Measurements from ENCODE around the gene MYOM1.
"Not testable (repeated sequence)": the region's sequence is repeated elsewhere in the genome, so short reads cannot be mapped to it uniquely, and the experiment has no call there.

Gene MYOM1

DNA sequence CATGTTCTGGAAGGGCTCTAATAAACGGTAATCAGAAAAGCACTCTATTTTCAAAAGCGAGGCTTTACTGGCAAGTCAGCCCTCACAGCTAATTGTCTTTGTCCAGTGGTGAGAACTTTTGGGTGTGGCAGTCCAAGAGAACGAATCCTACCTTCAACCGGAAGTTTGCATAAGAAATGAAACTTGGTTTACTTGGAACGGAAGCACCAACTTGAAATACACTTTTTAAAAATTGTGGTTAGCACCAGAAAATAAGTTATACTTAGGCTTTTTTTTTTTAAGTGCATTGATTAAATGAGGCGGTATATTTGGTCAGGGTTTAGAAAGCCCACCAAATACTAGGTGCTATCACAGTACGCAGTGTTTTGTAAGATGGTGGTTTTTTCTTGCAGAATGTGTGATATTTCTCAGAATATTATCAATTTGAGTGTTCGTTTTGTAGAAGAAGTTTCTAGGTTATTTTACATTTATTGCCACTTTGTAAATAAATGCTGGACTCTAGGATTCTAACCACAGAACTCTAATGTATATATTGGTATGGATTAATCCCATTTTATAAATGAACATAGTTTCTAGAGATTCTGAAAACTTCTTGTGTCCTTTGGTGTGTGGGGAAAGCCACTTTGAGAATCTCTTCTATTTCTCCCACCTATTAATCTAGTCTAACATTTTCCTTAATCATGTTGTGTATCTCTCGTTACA lies 29.0 kb upstream of the MYOM1 start:
- DNase-seq: no peak

DNA sequence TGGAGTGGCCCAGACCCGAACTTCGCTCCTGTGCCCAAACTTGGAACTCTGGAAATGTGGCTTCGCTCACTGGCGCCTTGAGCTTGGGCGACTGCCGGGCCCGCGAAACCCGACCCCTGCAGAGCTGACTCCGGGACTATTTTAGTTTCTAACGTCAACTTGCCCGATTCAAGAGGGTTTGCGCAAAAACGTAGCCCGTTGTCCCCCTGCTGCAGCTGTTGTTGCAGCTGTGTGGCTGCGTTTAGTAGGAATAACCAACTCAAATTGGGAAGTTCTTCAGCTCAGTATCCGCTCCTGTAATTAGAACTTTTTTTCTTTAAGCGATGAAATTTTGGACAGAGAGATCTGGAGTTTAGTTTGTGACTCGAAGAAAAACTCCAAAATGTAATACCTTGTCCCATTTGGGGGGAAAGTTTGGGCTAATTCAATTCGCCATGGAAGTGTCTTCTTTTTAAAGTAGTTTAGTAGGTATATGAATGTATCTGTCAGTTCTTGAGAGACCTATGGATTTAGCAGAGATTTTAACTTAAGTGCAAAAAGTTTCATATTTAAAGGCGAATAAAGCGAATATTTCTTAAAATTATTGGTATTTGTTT lies 28.4 kb upstream of the MYOM1 start:
- peak in 1 of 2 donors; percentile 28 for DNase-seq

DNA sequence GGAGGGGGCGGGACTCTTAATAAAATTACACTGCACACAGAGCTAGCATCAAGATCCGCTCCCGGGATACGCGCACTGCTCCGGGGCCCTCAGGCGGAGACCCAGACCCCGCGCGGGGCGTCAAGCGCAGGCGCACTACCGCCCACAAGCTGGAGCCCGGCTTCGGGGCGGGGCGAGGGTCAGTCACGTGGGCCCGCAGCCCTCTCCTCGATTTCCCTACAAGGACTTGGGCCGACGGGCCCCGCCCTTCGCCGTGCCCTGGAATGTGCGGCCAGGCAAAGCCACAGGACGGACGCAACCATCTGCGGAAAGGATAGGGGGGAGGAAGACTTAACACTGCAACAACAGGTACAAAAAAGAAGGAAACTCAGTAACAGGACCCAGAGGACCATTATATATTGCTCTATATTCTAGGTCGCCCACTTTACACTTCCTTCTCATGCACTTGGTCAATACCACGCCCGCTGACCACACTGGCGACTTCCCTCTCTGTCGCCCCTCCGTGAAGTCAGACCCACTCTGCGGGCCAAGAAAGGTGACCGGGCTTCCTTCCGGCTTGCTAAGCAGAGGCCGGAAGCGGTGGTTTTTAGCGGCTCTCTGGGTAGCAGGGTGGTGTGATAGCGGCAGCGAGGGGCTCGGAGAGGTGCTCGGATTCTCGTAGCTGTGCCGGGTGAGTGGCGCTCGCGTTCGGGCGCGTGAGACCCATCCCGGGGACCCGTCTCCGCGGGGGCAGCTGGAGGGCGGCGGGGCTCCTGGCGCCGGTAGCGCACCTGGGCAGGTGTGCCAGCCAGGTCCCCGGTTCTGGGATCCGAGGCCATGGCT lies 27.7 kb upstream of the MYOM1 start, which contains the start of gene MYL12A:
Gene MYL12A, plus strand, starts transcription at position 562 of the 822 bp plus-strand sequence. CDS start 5,447 bp downstream, outside the sequence.
- DNase-seq: peak; percentile 87 to 89

DNA sequence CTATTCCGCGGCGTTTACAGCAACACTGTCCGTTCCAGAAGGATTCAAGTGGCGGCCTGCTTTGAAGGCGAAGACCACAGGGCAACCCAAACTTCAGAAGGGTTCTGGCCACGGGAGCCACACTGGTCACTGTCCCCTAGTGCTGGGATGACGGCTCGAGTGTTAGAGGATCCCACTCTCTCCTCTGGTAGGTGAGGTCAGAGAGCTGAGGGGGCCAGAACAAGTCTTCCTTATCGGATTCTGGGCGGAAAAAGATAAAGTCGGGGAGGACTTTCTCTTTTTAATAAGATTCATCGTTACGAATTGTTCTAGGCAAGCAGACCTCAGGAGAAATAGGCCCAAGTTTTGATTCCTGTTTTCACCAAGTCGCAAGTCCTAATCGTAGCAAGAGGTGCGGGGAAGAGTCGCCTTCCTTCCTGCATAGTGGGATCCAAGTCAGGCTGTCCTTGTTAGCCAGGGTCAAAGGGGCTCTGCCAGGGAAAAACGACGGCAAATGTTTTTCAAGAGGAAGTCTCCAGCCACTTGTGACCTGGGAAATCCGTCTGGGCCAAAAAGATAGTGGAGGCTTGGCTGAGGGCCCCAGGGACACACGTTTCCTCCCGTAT lies 27.0 kb upstream of the MYOM1 start:
- peak; percentile 15 to 56 for DNase-seq

DNA sequence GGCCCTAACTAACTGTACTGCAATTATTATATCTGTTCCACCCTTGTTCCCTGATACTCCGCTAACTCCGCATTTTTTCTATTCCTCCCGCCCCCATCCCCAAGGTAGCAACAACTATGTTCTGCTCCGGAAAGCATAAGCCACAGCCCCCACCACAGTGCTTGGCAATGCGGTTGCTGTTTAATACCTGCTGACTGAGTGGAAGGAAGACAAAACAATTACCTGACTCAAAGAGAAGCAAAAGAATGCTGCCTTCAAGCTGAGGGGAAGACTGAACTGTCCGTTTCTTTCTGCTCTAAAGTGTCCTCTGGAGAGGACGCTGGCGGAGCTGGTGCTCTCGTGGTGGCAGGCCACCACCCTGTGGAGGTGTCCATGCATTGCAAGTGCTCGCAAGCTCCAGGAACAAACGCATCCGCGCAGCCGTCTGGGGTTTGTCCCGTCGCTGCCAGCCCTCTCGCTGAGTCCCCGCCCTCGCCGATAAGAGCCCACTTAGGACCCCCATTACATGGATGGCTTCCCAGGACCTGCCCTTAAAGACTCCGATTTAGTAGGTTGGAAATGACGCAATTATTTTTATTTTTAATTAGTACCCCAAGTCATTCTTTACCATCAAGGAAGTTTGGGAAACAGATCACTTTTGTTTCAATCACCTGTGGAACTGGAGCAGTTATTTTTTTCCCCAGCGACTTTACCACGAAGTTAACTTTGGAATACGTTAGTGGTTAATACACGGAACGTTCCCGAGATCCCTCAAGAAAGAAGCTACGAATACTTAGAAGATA lies 26.3 kb upstream of the MYOM1 start:
- peak; percentile 65 to 88 for DNase-seq

DNA sequence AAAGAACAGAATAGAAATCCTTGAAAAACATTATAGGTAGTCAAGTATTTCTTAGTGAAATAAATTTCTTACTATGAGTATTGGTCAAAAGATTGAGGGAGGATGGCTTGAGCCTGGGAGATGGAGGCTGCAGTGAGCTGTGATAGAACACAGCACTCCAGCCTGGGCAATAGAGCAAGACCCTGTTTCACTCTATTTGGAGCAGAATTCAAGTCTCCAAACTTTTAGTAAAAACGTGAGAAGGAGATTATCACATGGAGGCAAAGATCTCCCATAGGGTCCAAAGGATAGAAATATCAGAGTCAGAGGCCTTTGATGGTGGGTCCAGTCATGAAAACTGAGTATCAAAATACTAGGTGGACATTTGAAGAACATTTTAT lies 25.4 kb upstream of the MYOM1 start:
- DNase-seq: no peak

DNA sequence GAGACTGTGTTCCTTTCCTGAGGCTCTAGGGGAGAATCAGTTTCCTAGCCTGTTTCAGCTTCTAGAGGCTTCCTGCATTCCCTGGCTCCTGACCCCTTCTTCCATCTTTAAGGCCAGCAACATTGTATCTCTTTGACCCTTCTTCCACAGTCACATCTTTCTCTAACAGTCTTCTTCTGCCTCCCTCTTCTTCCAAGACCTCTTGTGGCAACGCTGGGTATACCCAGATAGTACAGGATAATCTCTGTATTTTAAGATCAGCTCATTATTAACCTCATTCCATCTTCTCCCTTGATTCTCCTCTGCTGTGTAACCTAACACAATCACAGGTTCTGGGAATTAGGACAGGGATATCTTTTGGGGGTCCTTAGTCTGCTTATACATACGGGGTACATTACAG lies 19.0 kb upstream of the MYOM1 start:
- no peak for DNase-seq

DNA sequence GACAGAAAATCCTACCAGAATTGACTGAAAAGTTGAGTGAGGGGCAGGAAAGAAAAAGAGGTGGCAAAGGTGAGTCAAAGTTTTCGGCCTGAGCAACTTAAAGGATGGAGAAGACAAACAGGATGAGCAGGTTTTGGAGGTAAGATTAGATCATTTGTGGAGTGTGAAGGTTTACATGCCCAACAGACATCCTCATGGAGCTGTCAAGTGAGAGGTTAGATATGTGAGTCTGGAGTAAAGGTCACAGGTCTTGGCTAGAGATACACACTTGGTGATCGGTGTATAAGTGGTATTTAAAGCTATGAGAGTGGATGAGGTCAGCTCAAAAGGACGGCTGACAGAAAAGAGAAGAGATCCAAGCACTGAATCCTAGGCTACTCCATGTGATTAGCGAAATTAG lies 16.7 kb upstream of the MYOM1 start:
- no peak for DNase-seq

DNA sequence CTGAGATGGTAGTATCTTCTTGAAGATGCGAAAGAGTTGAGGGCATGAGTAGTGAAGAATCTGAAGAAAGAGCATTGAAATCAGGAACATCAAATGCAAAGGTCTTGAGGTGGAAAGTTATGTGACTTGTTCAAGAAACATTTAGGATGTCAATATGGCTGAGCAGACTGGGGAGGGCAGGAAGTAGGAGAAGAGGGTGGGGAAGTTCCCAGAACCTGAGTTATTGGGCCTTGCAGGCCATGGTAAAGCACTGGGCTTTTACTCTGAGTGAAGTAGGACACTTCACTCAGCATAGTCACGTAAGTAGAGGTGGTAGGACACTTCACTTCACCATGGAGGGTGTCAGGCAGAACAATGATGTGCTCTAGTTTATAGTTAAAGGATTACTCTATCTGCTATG lies 16.1 kb upstream of the MYOM1 start:
- DNase-seq: no peak

DNA sequence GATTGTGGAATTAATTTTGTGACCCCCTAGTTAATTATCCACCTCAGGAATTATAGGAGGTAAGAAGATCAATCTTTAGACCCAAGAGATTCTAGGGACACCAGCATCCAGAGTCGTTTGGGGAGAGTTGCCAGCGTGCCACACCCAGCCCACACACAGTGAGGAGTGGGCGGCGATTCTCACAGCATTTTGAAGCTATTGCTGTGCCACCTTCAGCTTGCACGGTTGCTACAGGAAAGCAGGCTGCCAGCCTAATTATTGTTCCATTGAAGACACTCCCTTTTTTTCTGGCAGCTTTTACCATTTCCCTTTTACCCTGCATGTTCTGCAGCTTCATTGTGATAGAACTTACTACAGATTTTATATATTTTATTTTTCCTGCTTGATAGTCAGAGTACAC lies 14.7 kb upstream of the MYOM1 start:
- DNase-seq: no peak

DNA sequence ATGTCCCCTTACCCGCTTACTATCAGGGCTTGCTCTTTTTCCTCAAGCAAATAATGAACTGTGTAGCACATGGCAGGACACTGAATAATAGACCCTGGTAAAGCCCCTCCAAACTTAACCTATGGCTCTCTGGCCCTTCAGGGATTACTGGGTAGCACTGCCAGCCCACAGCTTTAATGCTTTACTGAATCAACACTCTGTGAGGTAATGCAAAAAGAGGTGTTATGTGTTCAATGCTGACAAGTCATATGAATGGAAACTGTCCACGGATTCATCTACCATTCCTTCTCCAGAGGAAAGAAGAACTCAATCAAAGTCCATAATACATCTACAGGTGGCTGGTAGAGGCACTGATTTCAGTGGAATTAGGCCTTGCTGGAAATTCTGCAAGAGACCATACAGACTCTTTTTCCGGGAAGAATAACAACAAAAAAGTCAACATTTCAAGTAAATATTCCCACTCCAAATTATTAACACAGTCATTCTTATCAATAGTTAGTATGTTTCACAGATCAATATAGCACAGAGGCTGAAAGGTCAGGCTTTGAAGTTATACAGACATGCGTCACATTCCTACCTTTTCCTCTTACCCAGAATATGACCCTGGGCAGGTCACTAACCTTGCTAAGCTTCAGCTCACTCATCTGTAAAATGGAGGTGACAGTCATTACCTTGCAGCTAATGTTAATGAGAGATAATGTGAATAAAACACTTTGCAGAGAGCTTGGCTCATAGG lies 13.8 kb upstream of the MYOM1 start:
- DNase-seq: no peak

DNA sequence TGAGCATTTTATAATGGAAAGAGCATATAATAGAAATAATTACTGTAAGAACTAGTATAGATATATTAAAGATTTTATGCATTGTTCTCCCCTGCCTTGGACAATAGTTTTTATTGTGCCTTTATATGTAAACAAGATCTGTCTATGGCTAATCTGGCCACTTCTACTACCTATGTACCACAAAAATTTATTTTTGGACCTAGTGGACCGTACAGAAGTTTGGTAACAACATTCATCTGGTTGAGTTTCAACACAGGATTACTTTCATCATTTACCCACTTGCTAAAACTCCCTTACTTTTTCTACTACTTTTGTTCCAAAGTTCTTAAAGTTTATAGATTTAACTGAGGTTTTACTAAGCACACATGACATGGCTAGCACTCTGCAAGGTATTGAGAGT lies 13.2 kb upstream of the MYOM1 start:
- no peak for DNase-seq

DNA sequence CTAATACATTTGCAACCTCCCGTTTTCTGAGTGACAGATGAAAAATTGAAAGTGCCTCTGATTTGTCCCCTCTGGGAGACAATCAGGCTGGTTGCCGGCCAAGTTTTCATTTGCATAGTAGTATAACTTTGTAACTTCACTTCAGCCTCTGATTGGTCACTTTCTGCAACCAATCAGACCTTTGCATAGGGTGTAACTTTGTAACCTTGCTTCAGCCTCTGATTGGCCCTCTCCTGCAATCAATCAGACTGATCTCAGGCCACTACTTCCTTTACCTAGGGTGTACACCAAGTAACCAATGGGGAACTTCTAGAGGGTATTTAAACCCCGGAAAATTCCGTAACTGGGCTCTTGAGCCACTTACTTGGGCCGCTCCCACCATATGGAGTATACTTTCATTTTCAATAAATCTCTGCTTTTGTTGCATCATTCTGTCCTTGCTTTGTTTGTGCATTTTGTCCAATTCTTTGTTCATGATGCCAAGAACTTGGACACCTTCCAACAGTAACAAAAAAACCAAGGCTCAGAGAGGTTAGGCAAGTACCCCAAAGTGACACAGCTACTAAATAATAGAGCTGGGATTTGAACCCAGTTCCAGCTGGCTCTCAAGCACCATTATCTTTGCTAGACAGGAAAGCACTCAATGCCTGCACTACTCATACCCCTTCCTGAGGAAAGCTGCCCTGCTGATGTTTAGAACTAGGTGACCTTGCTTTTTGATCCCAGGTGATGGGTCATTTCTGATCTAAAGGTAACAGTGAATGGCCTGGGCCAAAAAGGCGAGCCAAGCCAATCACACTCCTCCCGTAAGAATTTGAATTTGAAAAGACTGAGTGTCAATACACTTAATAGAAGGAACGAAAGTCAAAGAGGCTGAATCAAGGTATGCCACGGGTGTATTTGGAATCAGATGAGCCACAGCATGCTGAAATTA lies 10.9 kb upstream of the MYOM1 start:
- DNase-seq: no peak

DNA sequence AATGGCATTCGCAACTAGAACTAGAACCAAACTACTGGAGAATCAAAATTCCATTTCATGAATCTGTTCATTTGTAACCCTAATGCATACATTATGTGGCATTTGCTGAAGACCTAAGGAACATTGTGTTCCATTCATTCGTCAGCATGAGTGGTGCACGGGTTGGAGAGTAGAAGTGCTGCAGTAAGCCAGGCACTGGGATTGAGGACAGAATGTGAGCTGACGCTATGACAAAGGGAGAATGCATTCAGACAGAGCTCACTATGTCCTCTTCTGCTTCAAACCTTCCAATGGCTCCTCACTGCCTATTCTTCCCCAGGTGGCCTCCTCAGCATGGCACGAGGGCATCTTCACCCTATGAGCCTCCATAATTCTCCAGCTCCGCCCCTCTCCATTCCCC lies 6.3 kb upstream of the MYOM1 start:
- DNase-seq: no peak

DNA sequence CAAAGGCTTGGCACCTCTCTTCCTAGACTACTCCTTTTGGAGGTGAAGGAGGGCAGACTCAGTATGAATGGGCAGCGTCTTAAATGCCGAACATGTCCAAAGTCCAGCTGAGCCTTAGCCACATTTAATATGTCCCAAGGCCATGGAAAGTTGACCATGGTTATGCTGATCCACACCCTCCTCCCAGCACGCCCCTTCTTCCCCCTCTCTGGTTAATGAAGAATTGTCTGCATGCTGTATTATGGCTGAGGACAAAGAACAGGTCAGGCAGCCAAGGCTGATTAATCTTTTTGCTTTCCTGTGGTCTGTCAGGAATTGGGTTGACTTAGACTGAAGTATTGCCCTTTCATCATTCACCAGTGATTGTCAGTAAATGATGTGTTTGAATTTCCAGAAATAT lies 5.8 kb upstream of the MYOM1 start:
- DNase-seq: no peak

DNA sequence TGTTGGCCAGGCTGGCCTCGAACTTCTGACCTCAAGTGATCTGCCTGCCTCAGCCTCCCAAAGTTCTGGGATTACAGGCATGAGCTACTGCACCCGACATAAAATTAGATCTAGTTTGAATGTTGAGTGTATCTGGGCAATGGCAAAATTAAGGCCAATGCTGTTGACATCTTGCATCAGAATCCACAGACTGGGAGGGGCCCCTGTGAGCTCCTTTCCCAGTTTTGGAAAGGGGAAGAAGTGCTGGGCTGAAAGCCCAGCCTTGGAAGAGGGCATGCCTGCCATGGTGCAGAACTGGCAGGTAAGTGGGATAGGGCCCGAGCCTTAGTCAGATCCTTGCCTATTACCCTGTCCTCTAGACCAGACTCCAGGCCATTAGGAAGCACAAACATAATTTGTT lies 4.5 kb upstream of the MYOM1 start:
- DNase-seq: no peak

DNA sequence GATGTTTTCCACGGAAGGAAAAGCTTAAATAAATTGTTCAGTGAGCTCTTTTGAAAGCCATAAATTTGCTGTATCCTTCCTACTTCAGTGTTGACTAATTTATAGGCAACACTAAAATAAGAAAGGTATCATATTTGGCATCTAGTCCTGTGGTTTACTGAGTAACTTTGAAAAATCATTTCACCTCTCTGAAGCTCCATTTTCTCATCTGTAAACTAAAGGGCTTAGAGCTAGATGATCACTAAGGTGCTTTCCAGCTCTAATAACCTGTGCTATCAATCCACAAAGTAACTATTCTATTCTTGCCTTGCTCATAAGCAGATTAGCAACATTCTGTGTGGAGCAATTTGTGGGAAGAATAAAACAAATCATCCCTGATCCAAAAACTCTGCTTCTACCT lies 3.6 kb upstream of the MYOM1 start:
- no peak for DNase-seq

DNA sequence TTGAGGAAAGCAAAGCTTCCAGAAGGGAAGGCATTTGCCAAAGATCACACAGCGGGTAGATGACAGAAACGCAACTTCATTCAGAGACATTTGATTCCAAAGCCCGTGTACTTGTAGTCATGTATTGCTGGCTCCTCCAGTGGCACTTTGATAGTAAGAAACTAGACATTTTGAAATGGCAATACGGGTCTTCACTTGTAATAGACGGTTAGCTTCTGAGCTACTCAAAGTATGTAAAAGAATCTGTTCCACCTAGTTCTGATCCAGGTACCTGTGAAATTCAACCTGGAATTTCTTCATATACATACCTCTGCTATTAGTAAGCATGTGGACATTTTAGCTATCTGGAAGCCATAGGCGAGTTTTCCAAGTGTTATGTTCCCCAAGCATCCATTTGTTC lies 1.7 kb upstream of the MYOM1 start:
- no peak for DNase-seq

DNA sequence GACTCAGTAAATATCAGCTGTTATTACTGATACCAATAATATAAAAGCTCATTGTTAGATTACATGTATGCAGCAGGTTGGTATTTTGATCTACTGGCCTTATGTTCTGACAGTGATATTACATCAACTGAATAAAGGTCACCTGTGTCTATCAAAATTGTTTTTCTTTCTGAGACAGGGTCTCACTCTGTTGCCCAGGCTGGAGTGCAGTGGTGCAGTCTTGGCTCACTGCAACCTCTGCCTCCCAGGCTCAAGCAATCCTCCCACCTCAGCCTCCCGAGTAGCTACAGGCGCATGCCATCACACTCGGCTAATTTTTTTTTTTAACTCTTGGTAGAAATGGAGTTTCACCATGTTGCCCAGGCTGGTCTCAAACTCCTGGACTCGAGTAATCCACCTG lies 1.1 kb upstream of the MYOM1 start:
- DNase-seq: not testable (repeated sequence)

DNA sequence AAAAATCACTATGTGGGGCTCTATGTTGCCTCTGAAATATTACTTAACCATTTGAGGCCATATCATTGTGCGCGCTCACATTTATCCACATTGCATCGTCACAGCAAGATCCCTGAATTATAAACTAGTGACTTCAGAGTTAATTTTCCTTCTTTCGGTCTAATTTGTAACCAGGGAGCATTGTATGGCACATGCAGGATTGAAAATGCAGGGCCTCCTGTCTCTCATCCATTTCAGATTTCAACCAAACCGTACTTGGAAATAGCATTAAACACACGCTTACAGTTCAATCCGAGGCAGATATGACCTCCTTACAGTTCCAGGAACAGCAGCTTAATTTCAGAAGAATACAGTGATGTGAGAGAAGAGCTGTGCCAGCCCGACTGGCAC lies 532 bp downstream of the MYOM1 start:
- DNase-seq: no peak

DNA sequence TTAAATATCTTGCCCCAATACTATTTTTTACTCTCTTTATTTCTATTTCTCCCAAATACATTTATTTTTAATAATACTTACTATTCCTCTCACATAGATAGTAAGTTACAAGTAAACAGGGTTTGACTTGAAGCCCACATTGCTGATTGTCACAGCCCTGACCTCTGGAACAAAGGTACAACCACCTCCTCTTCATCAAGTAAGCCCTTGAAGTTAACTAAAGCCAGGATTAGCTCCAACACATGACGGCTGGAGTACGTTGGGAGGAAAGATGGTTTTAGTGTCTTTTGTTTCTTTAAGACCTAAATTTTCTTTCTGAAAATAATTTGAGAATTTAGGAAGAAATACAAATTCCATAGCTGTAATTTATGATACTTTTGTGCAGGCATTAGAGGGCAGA lies 949 bp downstream of the MYOM1 start:
- no peak for DNase-seq
